ENCODE data around the gene CROCC.
"Not testable (repeated sequence)": the region's sequence is repeated elsewhere in the genome, so short reads cannot be mapped to it uniquely, and the experiment has no call there.

The CROCC gene

DNA sequence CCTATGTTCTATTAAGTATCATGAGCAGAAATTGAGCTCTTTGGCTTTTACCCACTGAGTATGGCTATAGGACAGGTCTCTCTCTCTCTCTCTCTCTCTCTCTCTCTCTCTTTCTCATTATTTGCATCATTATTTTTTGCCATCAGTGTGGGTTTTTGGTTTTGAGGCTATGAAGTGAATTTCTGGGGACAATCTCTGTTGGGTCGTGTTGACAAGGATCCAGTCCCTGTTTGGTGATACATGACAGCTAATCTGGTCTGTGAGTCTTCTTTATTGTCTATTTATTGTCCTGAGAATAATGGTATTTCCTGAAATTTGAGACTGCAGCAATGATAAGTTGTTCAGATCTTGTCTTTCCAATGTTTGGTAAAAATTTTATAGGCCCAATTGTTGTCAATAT lies 24.1 kb upstream of the CROCC start:
- DNase-seq (ENCODE audit: low spot score): not testable (repeated sequence)

DNA sequence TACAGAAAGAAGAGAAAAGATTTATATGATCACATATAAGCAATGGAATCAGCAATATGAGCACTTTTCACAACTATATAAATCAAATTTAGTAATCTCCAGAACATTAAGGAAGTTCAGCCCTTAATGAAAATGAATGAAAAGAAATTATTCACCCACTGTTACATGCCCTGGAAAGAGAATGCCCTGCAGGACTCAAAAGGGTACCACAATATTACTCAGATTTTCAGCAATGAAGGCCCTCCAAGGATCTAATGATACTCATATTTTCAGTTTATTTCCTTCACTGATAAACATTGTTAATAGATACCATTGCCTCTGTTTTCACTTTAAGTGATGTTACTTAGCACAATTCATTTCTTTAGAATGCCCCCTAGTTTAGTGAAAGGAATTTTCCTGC lies 23.4 kb upstream of the CROCC start:
- not testable (repeated sequence) for DNase-seq (ENCODE audit: low spot score)

DNA sequence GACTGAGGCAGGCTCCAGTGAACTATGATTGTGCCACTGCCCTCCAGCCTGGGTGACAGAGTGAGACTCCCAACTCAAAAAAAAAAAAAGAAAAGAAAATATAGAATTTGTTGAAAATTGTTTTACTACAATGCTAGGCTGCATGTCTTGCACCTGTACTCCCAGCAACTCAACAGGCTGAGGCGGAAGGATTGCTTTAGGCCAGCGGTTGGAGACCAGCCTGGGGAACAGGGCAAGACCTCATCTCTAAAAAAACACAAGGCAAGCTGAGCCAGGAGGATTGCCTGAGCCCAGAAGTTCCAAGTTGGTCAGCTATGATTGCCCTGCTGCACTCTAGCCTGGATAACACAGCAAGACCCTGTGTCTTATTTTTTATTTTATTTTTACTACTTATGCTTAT lies 22.7 kb upstream of the CROCC start:
- not testable (repeated sequence) for DNase-seq (ENCODE audit: low spot score)

DNA sequence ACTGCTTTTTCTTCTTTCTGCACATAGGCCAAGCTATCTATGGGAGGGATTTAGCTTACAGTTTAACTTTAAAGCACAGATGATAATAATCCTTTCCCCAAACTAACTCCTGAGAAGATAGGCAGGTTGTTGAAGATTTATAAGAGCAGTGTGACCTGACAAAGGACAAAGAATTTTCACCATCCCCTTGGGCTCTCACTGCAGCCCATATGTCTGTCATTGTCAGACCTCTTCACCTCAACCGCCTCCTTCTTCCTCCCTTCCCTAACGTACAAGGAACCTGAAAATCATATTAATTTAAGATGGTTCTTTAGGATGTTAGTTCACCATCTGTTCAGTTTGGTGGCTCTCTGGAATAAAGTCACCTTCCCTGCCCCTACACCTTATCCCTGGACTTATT lies 21.0 kb upstream of the CROCC start:
- no peak for DNase-seq (ENCODE audit: low spot score)

DNA sequence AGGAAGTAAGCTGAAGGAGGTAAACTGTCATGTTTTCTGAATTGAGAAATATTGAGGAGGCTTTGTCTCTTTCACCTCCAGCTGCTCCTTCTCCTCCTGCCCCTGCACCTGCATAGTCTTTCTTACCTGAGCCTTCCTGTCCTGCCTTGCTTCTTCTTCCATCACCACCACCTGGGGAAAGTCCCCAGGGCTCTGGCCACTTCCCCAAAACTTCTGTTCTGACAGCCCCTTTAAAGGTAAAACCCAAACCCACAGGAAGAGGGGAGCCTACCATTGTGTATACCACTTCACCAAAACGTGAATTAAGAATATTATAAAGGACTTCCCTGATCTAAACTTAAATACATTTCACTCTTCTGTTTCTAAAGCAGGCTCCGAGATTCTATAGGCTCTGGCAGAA lies 20.4 kb upstream of the CROCC start:
- DNase-seq (ENCODE audit: low spot score): not testable (repeated sequence)

DNA sequence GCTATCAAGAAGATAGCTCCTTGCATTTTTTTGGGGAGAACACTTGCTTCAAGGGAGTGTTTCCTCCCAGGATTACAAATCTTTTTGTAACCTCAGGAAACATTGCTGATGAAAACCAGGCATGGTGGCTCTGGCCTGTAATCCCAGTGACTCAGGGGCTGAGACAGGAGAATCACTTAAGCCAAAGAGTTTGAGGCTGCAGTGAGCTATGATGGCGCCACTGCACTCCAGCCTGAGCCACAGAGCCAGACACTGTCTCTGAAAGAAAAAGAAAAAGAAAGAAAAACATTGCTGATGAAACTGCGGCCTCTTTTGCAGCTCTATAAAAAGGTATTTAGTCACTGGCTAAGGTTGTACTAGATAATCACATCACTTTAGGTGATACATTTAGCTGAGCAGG lies 18.7 kb upstream of the CROCC start:
- DNase-seq (ENCODE audit: low spot score): peak; percentile 36

DNA sequence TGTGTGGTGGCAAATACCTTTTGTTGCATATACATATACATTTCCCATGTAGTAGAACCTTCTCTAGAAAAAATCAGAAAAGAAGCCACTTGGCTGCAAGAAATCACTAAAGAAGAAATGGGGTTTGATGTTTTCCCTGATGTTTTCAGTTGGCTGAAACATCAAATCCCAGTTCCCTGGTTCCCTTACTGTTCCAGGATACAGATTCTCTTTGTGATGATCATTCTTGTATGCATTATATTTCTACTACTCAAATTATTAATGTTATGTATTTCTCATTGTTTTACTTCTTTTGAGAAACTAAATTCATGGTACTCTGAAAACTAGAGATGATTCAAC lies 18.3 kb upstream of the CROCC start:
- DNase-seq (ENCODE audit: low spot score): no peak

DNA sequence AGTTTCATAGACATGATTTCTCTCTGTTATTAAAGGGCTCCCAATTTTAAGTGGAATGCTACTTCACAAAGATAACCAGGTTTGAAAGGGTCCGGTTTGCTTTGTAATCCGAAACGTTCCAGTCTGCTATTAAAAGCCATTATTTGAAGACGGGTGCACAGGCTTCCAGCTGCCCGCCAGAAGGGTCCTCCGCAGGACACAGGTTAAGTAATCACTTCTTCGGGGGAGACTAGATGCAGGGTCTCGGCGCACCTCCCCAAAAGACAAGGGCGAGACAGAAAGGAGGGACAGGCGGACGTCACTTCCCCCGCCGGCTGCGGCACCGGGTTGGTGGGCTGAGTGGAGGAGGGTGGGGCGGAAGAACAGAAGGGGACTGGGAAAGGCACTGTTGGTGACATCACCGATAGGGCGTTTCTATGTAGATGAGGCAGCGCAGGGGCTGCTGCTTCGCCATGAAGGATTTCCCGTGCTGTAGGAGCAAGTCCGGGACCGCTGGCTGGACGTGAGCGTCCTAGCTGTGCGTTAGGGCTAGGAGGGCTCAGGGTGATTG lies 17.1 kb upstream of the CROCC start:
- DNase-seq (ENCODE audit: low spot score): peak; percentile 97

DNA sequence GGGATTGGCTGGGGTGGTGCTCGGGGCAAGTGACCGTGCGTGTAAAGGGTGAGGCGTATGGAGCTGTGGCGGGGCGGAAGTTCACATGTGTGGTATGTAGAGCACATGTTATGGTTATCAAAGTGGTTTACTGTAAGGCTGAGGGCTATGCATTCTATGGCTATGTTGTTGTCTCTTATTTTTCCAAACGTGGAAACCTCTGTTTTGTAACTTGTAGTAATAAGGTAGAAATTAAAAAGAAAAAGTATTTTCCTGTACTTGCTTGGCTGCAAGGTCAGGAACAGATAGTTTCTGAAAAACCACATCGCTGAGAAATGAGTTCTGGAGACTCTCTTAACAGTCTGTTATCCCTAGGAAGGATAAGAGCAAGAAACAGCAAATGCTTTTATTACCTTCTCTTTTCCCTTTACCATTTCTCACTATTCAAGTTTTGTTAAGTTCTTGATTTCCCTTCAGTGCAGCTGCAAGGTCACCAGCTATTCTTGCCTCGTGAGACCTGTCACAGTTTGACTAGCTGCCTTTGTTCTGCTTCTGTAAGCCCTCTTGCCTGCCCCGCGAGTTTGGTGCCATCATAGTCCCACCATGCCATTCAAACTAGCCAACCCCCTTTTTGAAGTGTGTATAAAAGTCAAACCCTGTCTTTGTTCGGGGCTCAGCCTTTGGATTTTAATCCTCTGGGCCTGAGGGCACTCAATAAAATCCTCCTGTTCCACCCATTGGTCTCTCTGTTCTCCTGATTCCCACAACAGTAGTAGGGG lies 16.4 kb upstream of the CROCC start:
- DNase-seq (ENCODE audit: low spot score): peak; percentile 61

DNA sequence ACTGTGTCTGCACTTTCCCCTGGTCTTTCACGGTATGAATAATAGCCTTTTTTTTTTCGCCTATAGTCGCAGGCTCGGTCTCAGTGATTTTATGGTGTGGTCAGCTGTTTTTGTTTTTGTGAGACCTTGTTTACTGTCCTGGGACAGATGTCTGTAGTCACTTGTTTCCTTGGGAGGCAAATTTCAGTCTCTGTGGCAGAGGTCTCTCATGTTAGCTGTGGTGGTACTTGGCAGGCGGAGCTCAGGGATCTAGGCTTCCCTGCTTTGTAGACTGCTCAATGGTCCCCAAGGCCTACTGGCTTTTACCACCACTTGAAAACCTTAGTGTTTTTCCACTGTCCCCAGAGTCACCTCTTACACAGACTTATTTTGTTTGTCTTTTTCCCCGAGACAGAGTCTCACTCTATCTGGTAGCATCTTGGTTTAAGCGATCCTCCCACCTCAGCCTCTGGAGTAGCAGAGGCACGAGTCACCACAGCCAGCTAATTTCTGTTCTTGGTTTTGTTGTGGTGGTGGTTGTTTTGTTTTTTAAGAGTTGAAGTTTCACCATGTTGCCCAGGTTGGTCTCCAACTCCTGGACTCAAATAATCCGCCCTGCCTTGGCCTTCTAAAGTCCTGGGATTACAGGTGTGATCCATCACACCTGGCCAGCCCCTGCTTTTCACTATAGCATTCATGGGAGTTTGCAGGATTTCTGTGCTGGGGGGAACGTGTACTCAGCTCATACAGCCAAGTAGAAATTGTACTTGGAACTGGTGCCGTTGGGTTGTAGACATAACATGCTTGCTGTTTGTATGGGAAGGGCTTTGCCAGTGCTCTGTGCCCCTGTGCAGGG lies 15.6 kb upstream of the CROCC start:
- DNase-seq (ENCODE audit: low spot score): no peak

DNA sequence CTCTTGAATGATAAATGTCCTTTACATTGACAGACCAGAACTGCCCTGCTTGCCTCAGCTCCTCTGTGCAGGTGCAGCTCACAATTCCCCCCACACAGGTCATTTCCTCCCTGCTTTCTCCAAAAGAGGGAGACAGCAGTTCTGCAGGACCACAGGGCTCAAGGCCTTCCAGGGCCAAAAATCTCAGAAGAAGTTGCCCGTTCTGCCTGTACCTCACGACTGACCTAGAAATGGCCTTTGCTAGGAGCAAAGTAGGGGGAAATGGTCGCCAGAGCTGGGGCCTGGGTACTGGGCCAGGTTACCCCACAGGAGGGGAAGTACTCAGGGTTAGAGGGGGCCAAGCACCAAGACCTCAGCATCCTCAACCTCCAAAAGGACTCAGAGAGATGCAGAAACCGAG lies 14.9 kb upstream of the CROCC start:
- DNase-seq (ENCODE audit: low spot score): no peak

DNA sequence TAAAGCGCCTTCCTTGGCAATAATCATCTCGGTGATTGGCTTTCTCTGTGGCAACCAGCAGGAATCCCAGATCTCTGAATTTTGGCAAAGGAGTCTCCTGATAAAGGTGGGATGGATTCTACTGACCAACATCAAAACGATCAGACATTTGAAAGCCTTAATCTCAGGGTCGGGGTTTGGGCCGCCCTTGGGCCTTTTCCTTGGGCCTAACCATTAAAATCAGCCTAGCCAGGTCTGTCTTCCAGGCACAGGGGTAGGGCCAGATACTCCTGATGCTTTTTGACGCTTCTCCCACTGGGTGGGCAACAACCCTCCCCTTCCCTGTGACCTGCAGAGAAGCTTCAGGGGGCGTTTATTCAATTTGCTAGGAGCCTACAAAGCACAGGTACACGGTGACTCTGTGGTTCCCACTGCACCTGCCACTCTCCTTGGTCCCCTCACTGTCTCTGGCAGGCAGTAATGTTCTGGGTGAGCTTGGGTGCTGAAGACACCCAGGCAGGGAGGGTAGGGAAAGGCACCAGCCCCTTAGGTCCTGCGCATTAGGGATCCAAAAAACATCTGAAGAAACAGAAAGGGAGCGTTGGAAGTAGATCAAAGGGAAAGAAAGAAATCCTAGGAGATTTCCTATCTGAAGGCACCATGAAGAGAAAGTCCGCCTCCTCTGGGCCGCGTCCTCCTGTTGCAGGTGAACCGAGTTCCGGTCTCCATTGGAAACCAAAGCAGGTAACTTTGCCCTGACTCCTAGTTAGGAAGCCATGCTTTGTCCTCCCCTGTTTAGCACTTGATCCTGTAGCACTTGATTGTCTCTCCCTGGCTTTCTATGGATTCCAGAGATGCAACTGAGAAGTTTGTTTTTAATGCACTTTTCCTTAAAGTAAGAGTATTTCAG lies 13.6 kb upstream of the CROCC start:
- no peak for DNase-seq (ENCODE audit: low spot score)

DNA sequence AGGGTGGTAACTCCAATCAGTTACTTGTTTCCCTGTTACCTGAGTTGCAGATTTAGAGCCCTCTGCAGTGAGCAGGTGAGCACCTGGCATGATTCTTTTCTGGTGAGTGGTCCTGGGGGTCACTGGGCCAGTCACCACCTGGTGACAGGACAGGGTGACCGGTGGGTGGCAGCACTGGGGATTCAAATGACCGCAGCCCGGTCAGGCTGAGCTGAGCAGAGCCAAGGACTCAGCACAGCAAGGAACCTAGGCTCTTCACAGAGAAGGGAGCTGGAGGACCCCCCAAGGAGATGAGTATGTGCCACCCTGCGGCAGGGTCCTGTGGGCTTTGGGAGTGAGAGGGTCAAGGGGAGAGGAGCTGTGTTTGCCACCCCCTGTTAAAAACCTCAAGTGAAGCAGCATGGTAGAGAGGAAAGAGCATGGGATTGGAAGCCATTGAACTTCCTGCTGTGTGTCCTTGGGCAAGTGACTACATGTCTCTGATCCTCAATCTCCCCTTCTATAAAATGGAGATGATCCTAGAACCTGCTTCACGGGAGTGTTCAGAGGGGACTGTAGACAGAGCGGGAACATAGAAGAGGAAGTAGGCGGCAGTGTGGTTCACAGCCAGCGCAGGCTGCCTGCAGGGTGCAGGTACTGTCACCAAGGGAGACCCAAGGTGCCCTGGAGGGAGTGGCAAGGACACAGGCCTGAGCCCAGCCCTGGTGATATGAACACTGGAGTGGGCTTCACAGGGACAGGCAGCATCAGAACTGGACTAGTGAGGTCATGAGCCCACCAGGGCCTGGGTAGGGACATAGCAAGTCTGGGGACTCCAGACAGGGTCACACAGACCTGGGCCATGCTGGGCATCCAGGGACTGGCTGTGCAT lies 9.6 kb upstream of the CROCC start:
- not testable (repeated sequence) for DNase-seq (ENCODE audit: low spot score)

DNA sequence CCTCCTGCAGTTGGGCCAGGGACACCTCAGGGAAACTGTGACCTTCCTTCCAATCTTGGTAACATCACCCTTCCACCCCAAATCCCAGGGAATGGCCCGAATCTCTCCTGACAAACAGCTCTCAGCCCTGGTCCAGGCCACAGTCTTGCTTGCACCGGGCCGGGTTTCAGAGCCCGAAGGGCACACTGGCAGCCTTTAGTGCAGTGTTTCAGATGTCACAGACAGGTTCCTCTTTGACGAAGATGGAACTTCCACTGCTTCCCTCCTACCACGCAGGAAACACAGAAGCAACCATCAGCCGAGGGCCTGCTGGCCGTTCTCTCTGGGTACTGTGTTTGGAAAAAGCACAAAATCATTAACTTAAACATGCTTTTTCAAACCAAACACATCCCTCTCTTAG lies 9.0 kb upstream of the CROCC start:
- DNase-seq (ENCODE audit: low spot score): not testable (repeated sequence)

DNA sequence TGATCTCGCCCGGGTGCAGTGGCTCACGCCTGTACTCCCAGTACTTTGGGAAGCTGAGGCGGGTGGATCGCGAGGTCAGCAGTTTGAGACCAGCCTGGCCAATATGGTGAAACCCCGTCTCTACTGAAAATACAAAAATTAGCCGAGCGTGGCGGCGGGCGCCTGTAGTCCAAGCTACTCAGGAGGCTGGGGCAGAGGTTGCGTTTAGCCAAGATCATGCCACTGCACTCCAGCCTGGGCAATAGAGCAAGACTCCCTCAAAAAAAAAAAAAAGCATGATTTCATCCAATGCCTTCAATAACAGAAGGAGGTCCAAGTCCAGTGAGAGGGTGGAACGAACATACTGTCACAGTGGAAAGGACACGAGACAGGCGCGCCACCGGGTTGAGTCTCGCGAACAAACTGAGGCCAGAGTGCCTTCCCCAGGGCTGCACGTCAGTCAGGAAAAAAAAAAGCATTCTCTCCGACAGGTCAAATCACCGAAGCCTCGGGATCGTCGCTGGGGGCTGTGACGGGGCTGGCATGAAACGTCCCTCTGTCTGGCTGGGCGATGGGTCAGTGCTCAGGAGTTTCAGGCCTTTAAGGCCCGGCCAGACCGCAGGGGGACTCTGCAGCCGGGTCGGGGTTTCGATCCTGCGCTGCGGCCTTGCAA lies 8.4 kb upstream of the CROCC start:
- no peak for DNase-seq (ENCODE audit: low spot score)

DNA sequence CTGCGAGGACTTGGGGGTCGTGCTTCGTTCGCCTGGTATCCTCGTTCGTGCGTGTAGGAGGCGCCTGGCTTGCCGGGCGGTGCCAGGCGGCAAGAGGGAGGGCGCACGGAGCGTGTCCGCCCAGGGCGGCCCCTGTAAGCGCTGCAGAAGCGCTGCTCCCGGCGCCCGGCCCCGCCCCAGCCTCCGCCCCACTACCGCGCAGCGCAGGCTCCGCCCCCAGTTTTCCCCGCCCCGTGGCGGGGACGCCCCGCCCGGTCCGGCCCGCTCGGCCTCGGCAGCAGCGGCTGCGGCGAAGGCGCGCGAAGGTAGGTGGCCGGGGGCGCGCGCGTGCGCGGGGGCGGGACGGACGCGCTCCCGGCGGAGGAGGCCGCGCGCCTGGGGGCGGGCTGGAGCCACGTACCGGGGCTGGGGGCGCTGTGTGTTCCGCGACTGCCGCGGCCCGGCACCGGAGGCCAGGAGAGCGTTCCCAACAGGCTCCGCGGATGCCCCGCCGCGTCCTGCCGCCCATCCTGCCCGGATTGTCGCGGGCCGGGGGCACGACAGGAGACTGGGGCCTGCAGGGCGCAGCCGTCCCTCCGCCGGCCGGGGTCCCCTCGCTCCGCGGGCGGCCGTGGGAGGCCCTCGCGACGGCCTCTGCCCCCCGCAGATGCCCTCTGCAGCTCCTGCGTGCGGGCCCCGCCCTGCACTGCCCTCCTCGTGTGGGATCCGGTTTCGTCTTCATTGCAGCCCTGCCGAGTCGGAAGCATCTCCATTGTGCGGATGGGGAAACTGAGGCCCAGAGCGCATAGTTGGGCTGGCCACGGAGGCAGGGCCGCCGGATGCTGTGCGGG lies 7.7 kb upstream of the CROCC start:
- DNase-seq (ENCODE audit: low spot score): peak; percentile 100

DNA sequence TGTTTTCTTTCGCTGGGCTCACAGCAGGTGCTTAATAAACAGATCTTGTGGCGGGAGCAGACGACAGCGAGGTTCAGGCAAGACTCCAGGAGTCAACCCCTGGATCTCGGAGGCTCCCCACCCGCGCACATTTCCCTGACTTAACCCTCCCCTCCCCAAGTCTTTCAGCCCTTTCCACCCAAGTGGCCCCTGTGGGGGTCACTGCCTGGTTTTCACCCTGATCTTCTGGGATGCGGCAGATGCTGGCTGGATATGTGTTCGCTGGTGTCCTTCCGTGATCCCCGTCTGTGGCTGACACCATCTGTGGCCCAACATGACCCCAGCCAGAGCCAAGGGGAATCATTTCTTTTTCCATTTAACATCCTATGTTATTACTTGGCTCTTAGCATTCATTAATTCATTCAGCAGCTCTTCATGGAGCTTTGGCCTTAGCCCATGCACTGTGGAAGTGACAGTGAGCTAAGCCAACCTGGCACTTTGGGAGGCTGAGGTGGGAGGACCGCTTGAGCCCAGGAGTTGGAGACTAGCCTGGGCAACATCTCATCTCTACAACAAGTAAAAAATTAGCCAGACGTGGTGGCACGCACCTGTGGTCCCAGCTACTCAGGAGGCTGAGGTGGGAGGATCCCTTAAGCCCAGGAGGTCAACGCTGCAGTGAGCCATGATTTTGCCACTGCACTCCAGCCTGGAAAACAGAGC lies 6.7 kb upstream of the CROCC start:
- peak; percentile 35 for DNase-seq (ENCODE audit: low spot score)

DNA sequence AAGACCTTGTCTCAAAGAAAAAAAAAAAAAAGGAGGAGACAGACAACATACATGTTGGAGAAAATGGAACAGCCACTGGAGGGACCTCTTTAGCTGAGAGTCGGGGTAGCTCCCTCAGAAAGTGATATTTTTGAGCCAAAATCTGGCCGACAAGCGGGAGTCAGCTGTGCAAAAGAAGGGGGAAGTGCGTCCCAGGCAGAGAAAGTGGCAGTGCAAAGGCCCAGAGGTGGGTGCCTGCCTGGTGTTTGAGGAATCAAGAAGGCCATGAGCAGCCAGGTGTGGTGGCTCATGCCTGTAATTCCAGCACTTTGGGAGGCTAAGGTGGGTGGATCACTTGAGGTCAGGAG lies 6.1 kb upstream of the CROCC start:
- no peak for DNase-seq (ENCODE audit: low spot score)
